Effector memory CD8-positive, alpha-beta T cell (primary cell): ENCODE measurements around the gene MED31.

Source experiments
- ATAC-seq: fragments of 150-1000 bp; cut with Tn5 transposase; replicated peaks from 2 replicates; pipeline ENCODE4 v1.10.0; 2021; ENCODE audit warnings: mild to moderate bottlenecking, moderate library complexity
- DNase-seq, 3 experiments: peaks; one replicate each; pipeline ENCODE4 v3.0.0; 2021
- H3K27ac Mint-ChIP-seq, 2 donors: one replicate each; pipeline ENCODE4 v1.8.0; 2022; ENCODE audit warnings: mild to moderate bottlenecking in 2 of 2, mixed read lengths in 2 of 2, moderate library complexity in 2 of 2
- H3K27me3 Mint-ChIP-seq, 2 donors: one replicate each; pipeline ENCODE4 v1.8.0; 2022; ENCODE audit warnings: mixed read lengths in 2 of 2
- H3K36me3 Mint-ChIP-seq: one replicate; pipeline ENCODE4 v1.8.0; 2022; ENCODE audit warnings: mild to moderate bottlenecking, moderate library complexity, mixed read lengths; ENCODE audit not compliant: insufficient read depth
- H3K4me1 Mint-ChIP-seq, 2 donors: one replicate each; pipeline ENCODE4 v1.8.0; 2022; ENCODE audit warnings: low read depth in 2 of 2, mixed read lengths in 2 of 2
- H3K4me3 Mint-ChIP-seq, 2 donors: one replicate each; pipeline ENCODE4 v1.8.0; 2022; ENCODE audit warnings: mild to moderate bottlenecking in 2 of 2, mixed read lengths in 2 of 2, moderate library complexity in 2 of 2
- H3K9me3 Mint-ChIP-seq, 2 donors: one replicate each; pipeline ENCODE4 v1.8.0; 2022; ENCODE audit warnings: mixed read lengths in 2 of 2

MED31 gene

DNA sequence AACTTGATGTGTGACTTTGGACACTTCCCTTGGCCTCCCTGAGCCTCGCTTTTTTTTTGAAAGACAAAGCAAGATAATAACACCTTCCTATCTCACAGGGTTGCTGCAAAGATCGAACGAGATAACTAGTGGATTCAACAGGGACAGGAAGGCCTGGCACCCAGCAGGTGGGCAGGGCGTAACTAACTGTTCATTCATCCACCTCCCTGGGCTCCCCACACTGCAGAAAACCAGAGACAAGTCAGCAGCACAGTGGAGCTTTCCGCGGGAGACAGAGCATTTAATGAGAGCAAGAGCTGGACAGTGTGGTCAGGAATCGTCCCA is 33.0 kb upstream of the MED31 start:
- DNase-seq (no peak), ATAC-seq (no peak)
- Mint-ChIP-seq H3K36me3 (no peaks in the 10 kb centered on the region), H3K27me3 (peaks cover 59 to 85% of the 10 kb centered on the region in 2 donors), H3K4me3 (no peak overlapping the region), H3K9me3 (no peaks in the 10 kb centered on the region), H3K27ac (no peak overlapping the region), H3K4me1 (peaks cover 0 to 2% of the 10 kb centered on the region in 2 donors)

- Mint-ChIP-seq H3K4me1 (peaks cover 0 to 2% of the 10 kb centered on the region in 2 donors), H3K27ac (no peak overlapping the region), H3K27me3 (peaks cover 59 to 85% of the 10 kb centered on the region in 2 donors), H3K36me3 (no peaks in the 10 kb centered on the region), H3K4me3 (no peak overlapping the region), H3K9me3 (no peaks in the 10 kb centered on the region)
- ATAC-seq = no peak
- no peak for DNase-seq
These were observed 32.5 kb upstream of the MED31 start for GRCh38 chr17:6683730-6684459.

DNA sequence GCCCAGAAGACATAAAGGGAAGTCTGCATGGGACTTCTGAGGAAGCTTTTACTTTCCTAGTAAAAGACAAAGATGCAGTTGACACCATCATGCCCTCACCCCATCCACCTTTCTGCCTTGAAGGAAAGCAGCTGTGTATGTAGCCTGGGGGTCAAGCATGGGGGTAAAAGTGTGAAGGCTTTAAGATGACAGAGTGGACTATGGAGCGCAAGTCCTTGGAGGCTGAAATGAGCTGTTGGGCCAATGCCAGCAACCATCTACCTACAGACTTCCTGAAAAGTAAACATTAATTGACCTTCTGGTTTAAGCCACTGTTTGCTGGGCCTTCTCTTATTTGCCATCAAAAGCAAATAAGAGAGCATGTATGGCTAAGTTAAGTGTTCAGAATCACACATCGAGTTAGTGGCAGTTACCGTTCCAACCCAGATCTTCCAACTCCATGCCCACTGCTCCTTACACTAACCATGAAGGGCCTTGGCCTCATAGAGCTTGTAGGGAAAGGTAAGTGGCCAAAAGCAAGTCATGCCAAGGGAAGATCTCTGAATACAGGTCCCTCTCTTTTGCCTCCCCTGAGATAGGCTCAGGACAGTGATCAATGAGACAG is 31.8 kb upstream of the MED31 start:
- H3K4me1 Mint-ChIP-seq = peaks cover 0 to 3% of the 10 kb centered on the region in 2 donors
- DNase-seq (no peak), ATAC-seq (no peak)
- no peaks in the 10 kb centered on the region for H3K36me3 Mint-ChIP-seq
- no peak overlapping the region for H3K27ac Mint-ChIP-seq
- H3K9me3 Mint-ChIP-seq = no peaks in the 10 kb centered on the region
- peaks cover 65 to 92% of the 10 kb centered on the region in 2 donors for H3K27me3 Mint-ChIP-seq
- no peak overlapping the region for H3K4me3 Mint-ChIP-seq

DNA sequence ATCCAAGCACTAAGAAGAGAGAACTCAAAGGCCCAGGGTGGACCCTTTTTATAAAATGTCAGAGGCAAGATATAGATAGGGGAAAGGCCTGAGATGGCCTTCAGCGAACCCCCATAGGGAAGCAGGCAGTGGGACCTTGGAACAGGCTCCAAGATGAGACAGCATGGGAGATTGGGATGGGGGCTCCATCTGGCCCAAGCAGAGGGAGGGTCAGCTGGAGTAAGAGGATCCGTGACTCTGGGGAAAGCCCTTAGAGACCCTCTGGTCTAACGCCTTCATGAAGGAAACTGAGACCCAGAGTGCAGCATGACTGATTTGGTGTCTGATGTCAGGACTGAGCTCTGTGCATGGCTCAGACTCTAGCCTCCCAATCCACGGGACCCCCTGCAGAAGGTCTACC is 30.9 kb upstream of the MED31 start:
- Mint-ChIP-seq H3K27ac (no peak overlapping the region), H3K4me3 (no peak overlapping the region), H3K27me3 (peaks cover 63 to 92% of the 10 kb centered on the region in 2 donors), H3K4me1 (peaks cover 4 to 11% of the 10 kb centered on the region in 2 donors), H3K9me3 (no peaks in the 10 kb centered on the region), H3K36me3 (no peaks in the 10 kb centered on the region)
- no peak for ATAC-seq
- DNase-seq = no peak

DNA sequence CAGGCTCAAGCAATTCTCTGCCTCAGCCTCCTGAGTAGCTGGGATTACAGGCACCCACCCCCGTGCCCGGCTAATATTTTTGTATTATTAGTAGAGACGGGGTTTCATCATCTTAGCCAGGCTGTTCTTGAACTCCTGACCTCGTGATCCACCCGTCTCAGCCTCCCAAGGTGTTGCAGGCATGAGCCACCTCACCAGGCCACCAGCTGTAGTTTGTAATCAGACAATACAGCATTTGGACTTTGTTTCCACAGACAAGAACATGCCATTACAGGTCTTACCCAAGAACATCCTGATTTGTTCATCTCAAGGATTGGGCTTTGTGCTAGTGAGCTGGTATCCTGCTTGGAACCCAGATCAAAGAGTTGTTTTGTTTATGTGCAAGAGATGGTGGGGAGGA is 30.3 kb upstream of the MED31 start:
- Mint-ChIP-seq H3K4me3 (no peak overlapping the region), H3K27me3 (peaks cover 56 to 87% of the 10 kb centered on the region in 2 donors), H3K36me3 (no peaks in the 10 kb centered on the region), H3K4me1 (peaks cover 4 to 12% of the 10 kb centered on the region in 2 donors), H3K9me3 (no peaks in the 10 kb centered on the region), H3K27ac (no peak overlapping the region)
- ATAC-seq (no peak), DNase-seq (no peak)

- Mint-ChIP-seq H3K4me1 (peaks cover 4 to 12% of the 10 kb centered on the region in 2 donors), H3K27me3 (peaks cover 54 to 82% of the 10 kb centered on the region in 2 donors), H3K36me3 (no peaks in the 10 kb centered on the region), H3K27ac (no peak overlapping the region), H3K4me3 (no peak overlapping the region), H3K9me3 (no peaks in the 10 kb centered on the region)
- no peak for DNase-seq
- no peak for ATAC-seq
These were observed 29.8 kb upstream of the MED31 start for GRCh38 chr17:6681176-6681575.

DNA sequence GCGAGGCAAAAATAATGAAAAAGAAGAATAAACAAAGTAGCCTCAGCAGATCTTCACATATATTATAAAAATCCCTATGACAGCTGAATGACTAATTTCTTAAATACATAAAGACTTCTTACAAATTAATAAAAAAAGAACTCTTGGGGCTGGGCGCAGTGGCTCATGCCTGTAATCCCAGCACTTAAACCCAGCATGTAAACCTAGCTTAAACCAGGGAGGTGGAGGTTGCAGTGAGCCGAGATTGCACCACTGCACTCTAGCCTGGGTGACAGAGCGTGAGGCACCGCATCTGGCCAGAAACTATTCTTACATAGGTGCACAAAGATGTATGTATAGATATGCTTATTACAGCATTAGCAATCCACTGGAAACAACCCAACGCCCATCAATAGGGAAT is 27.8 kb upstream of the MED31 start:
- ATAC-seq (no peak), DNase-seq (no peak)
- peaks cover 39 to 63% of the 10 kb centered on the region in 2 donors for H3K27me3 Mint-ChIP-seq
- H3K4me3 Mint-ChIP-seq = no peak overlapping the region
- H3K36me3 Mint-ChIP-seq = no peaks in the 10 kb centered on the region
- peaks cover 4 to 12% of the 10 kb centered on the region in 2 donors for H3K4me1 Mint-ChIP-seq
- no peak overlapping the region for H3K27ac Mint-ChIP-seq
- no peaks in the 10 kb centered on the region for H3K9me3 Mint-ChIP-seq

GRCh38 chr17:6677946-6678345 is 26.5 kb upstream of the MED31 start:
- Mint-ChIP-seq H3K4me1 (peaks cover 4 to 12% of the 10 kb centered on the region in 2 donors), H3K27me3 (peaks cover 36 to 53% of the 10 kb centered on the region in 2 donors), H3K27ac (peak overlapping the region in 1 of 2 donors; percentile 16), H3K36me3 (no peaks in the 10 kb centered on the region), H3K9me3 (no peaks in the 10 kb centered on the region), H3K4me3 (peak overlapping the region in 1 of 2 donors; percentile 18)
- DNase-seq = no peak
- no peak for ATAC-seq

GRCh38 chr17:6677158-6677831 is 25.9 kb upstream of the MED31 start:
- H3K27me3 Mint-ChIP-seq = peaks cover 31 to 47% of the 10 kb centered on the region in 2 donors
- no peaks in the 10 kb centered on the region for H3K9me3 Mint-ChIP-seq
- H3K4me3 Mint-ChIP-seq = peak overlapping the region in 1 of 2 donors; percentile 18
- no peaks in the 10 kb centered on the region for H3K36me3 Mint-ChIP-seq
- ATAC-seq (peak; percentile 55), DNase-seq (no peak)
- H3K4me1 Mint-ChIP-seq = peaks cover 4 to 12% of the 10 kb centered on the region in 2 donors
- peak overlapping the region; percentile 16 to 31 for H3K27ac Mint-ChIP-seq

GRCh38 chr17:6676802-6677157 is 25.4 kb upstream of the MED31 start:
- H3K4me3 Mint-ChIP-seq = no peak overlapping the region
- peaks cover 25 to 42% of the 10 kb centered on the region in 2 donors for H3K27me3 Mint-ChIP-seq
- no peaks in the 10 kb centered on the region for H3K9me3 Mint-ChIP-seq
- peak overlapping the region in 1 of 2 donors; percentile 16 for H3K27ac Mint-ChIP-seq
- peaks cover 4 to 12% of the 10 kb centered on the region in 2 donors for H3K4me1 Mint-ChIP-seq
- ATAC-seq (no peak), DNase-seq (no peak)
- no peaks in the 10 kb centered on the region for H3K36me3 Mint-ChIP-seq

DNA sequence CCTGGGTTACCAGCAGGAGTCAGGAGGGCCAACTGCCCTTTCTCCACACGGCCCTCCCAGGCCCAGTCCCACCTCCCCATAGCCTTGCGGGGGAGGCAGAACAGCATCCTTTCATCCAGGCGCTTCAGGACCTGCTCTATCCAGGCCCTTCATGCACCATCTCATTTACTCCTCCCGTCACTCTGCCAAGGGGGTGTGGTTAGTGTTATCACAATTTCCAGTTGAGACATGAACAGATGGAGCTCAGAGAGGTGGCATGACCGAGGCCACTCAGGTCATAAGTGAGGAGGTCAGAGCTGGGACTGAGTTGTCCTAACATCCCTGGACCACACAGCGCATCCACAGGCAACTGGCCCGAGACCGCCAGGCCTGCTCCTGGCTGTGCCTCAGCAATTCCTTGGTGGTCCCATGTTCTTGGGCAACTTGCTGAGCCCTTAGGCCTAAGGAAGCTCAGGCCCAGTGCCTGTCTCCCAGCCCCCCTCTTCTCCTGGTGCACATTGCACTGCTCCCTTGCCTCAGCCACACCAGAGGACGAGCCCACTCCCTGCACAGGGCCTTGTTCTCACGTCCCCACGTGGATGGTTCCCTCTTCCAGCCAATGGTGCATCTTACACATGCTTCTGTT is 23.9 kb upstream of the MED31 start:
- DNase-seq (no peak), ATAC-seq (no peak)
- Mint-ChIP-seq H3K9me3 (no peaks in the 10 kb centered on the region), H3K4me3 (no peak overlapping the region), H3K36me3 (no peaks in the 10 kb centered on the region), H3K27me3 (peaks cover 17 to 27% of the 10 kb centered on the region in 2 donors), H3K4me1 (peaks cover 4 to 12% of the 10 kb centered on the region in 2 donors), H3K27ac (no peak overlapping the region)

- Mint-ChIP-seq H3K4me1 (peaks cover 6 to 12% of the 10 kb centered on the region in 2 donors), H3K36me3 (no peaks in the 10 kb centered on the region), H3K27ac (no peak overlapping the region), H3K9me3 (no peaks in the 10 kb centered on the region), H3K4me3 (no peak overlapping the region), H3K27me3 (peaks cover 17 to 22% of the 10 kb centered on the region in 2 donors)
- ATAC-seq = no peak
- no peak for DNase-seq
These were observed 23.2 kb upstream of the MED31 start for GRCh38 chr17:6674586-6674985.

DNA sequence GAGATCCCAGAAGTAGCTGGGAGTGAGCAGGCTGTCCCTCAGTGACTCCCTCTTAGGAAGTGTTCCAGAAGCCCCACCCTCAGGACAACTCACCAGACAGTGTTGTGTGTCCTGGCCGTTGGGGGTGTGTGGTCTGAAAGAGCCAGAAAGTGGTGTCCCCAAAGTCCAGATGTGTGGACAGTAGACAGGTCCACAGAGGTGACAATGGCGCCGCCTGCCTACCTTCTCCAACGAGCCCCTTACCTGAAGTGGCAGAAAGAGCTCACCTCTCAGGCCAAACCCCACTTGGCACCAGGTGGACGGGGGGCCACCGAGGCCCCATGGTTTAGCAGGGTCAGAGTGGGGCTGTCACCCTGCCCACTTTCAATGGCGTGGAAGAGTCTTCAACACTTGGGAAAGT is 20.0 kb upstream of the MED31 start:
- Mint-ChIP-seq H3K9me3 (no peaks in the 10 kb centered on the region), H3K27me3 (no peaks in the 10 kb centered on the region), H3K27ac (no peak overlapping the region), H3K4me1 (peaks cover 3 to 4% of the 10 kb centered on the region in 2 donors), H3K36me3 (no peaks in the 10 kb centered on the region), H3K4me3 (no peak overlapping the region)
- ATAC-seq (no peak), DNase-seq (no peak)
